Lung (tissue), 12 donors: ENCODE results near the gene KCTD7. TPM values are rescaled to one million over a fixed set of nuclear protein-coding genes. Genes with fewer than 3 reads are reported as not detected.
"Not testable (repeated sequence)": the region's sequence is repeated elsewhere in the genome, so short reads cannot be mapped to it uniquely, and the experiment has no call there.

Experiments
- ATAC-seq: fragments of 200-7000 bp; cut with Tn5 transposase; one replicate; pipeline ENCODE4 v1.9.1; 2020; ENCODE audit warnings: moderate number of reproducible peaks; ENCODE audit not compliant: insufficient read depth, low FRiP score
- DNase-seq, 3 donors: peaks; one replicate each; pipeline ENCODE4 v3.0.0-alpha.2; 2013 to 2017
- H3K27ac ChIP-seq, 2 donors: one replicate each; pipeline ENCODE4 v1.5.1; 2013; ENCODE audit warnings: mild to moderate bottlenecking in 2 of 2, moderate library complexity in 2 of 2, control low read depth in 1 of 2, inconsistent platforms in 1 of 2, low read depth in 1 of 2, low read length in 1 of 2
- H3K27me3 ChIP-seq, 3 donors: one replicate each; pipeline ENCODE4 v1.5.1; 2013; ENCODE audit warnings: low read length in 2 of 3; ENCODE audit not compliant: control insufficient read depth in 3 of 3, insufficient read depth in 3 of 3
- H3K36me3 ChIP-seq, 4 donors: one replicate each; pipeline ENCODE4 v1.5.1; 2013; ENCODE audit warnings: low read length in 4 of 4, mild to moderate bottlenecking in 1 of 4, moderate library complexity in 1 of 4; ENCODE audit not compliant: control insufficient read depth in 4 of 4, insufficient read depth in 4 of 4
- H3K4me1 ChIP-seq, 5 donors: one replicate each; pipeline ENCODE4 v1.5.1; 2013; ENCODE audit warnings: low read length in 5 of 5, mild to moderate bottlenecking in 2 of 5, moderate library complexity in 1 of 5; ENCODE audit not compliant: control insufficient read depth in 5 of 5, insufficient read depth in 5 of 5
- H3K4me3 ChIP-seq: one replicate; pipeline ENCODE4 v1.5.1; 2013; ENCODE audit warnings: mild to moderate bottlenecking, control low read depth, moderate library complexity
- H3K9ac ChIP-seq, 2 donors: one replicate each; pipeline ENCODE4 v1.5.1; 2013; ENCODE audit warnings: low read length in 2 of 2, control low read depth in 1 of 2; ENCODE audit not compliant: insufficient read depth in 1 of 2
- H3K9me3 ChIP-seq, 4 donors: one replicate each; pipeline ENCODE4 v1.5.1; 2013; ENCODE audit warnings: low read length in 3 of 4, mild to moderate bottlenecking in 1 of 4, moderate library complexity in 1 of 4; ENCODE audit not compliant: control insufficient read depth in 4 of 4, insufficient read depth in 3 of 4
- CTCF ChIP-seq: IDR thresholded peaks from 2 replicates; pipeline ENCODE4 v1.5.1; 2012; ENCODE audit warnings: mild to moderate bottlenecking; ENCODE audit errors: control extremely low read depth, extremely low read depth
- WGBS, 2 donors: extraction: QIAGEN DNeasy Blood & Tissue Kit; methylation state at CpG; one replicate each; pipeline ENCODE4 v1.1.7; 2013; 5-methylcytosine and 5-hydroxymethylcytosine counted together
- polyA plus RNA-seq, 2 donors: library from polyadenylated mRNA; stranded (reverse); fragments of 200-250 nt; gene quantifications; one replicate each; pipeline ENCODE4 v1.2.1, GENCODE V29; 2013
- total RNA-seq, 2 donors: library from RNA; depleted of rRNA in 1 of 2; stranded (reverse); fragments of >200 nt in 1 of 2; gene quantifications; one replicate each; pipeline ENCODE4 v1.2.1, GENCODE V29; 2014 to 2021
- donor health status: control.
- donor health status: control.
- donor health status: Bipolar disorder and iron deficiency.
- donor health status: healthy.
- donor health status: DM: yes; HTN: yes; CAD: no.

The KCTD7 gene
- total and polyA plus RNA-seq, 4 donors: 4.9 to 19.7 (median 7.6) TPM

DNA sequence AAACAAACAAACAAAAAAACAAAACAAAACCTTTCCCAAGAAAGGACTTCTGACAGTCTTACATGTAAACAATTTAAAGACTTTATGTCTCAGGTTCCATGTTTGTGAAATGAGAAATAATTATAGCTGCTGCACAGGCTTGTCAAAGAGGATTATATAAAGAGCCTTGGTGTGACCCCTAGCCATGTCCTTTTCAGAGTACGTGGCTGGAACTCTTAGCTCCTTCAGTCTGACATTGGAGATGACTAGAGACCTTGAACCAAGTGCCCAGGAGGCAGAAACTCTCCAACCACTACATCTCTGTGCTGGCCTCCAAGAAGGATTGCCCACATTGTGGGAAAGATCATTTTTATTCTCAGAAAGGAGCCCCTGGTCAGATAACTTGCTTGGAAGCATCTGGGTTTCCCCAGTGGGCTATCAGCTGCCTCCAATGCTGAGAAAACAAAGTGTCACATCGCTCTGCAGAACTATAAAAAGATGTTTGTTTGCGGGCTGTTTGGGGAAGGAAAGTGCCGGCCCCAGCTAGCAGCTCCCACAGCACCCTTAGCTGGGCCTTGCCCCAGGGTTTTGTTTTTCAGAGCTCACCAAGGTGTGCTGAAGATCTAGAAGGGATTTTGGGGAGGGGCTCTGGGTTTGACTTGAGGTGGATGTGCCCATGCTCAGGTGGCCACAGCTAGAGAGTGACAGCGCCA, 43.9 kb downstream of the KCTD7 start:
- ATAC-seq, H3K27me3 ChIP-seq, H3K9me3 ChIP-seq, DNase-seq, H3K4me1 ChIP-seq, H3K4me3 ChIP-seq, H3K36me3 ChIP-seq, H3K9ac ChIP-seq: not testable (repeated sequence)
- H3K27ac ChIP-seq: peak overlapping the region in 1 of 2 donors; percentile 13
- 95 to 100% methylated on average over 1 to 2 of the region's 5 CpGs for WGBS, 2 donors

DNA sequence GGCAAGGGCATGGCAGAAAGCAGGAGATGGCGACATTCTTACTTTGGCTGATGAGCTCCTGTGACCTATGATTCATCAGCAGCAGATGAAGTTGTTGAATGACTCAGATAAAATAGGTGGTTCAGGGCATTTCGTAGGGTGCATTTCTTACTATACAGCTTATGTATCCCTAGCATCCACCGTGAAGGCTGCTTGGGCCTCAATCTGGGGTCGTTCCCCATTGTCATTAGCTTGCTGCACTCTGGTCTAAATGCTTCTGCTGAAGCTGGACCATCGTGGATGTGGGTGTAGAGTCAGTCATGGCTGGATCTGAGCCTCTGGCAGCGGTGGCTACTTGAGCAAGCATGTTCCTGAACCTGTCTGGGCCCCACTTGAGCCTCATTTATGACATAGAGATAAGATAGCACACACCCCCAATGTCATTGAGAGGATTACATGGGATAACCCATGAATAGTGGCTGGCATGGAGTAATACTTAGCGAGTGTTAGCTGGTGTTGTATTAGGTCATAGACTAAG, 44.5 kb downstream of the KCTD7 start:
- not testable (repeated sequence) for DNase-seq, ATAC-seq, H3K4me1 ChIP-seq, H3K36me3 ChIP-seq, H3K9ac ChIP-seq, H3K27me3 ChIP-seq, H3K4me3 ChIP-seq, H3K9me3 ChIP-seq
- WGBS, 2 donors: 77 to 86% methylated on average over 4 of the region's 7 CpGs
- H3K27ac ChIP-seq: peak overlapping the region; percentile 11 to 13

- TF ChIP-seq CTCF: no peak
- H3K27ac ChIP-seq: no peak overlapping the region
- WGBS, 2 donors: 96 to 98% methylated on average over 3 of the region's 3 CpGs
- H3K36me3 ChIP-seq: no peaks in the 10 kb centered on the region
- DNase-seq: no peak
- no peaks in the 10 kb centered on the region for H3K27me3 ChIP-seq
- H3K9ac ChIP-seq: no peak overlapping the region
- H3K9me3 ChIP-seq: no peaks in the 10 kb centered on the region
- H3K4me1 ChIP-seq: peaks cover 0 to 7% (median 2%) of the 10 kb centered on the region in 5 donors
- no peak overlapping the region for H3K4me3 ChIP-seq
- ATAC-seq: no peak
Observed at GRCh38 chr7:66679633-66680244, 51.1 kb downstream of the KCTD7 start.

- DNase-seq (peak; percentile 97), ATAC-seq (peak; percentile 97)
- Histone ChIP-seq H3K4me3 (peak overlapping the region; percentile 97), H3K9me3 (no peaks in the 10 kb centered on the region), H3K9ac (peak overlapping the region; percentile 87 to 96), H3K36me3 (no peaks in the 10 kb centered on the region), H3K4me1 (peaks cover 0 to 7% (median 2%) of the 10 kb centered on the region in 5 donors), H3K27me3 (no peaks in the 10 kb centered on the region), H3K27ac (peak overlapping the region; percentile 94 to 96)
- 3 to 4% methylated on average over 68 to 78 of the region's 78 CpGs for WGBS, 2 donors
- no peak for TF ChIP-seq CTCF
Observed at GRCh38 chr7:66681491-66682349, 53.0 kb downstream of the KCTD7 start.
